WTC11 (cell line): ENCODE results near the gene ENAH. TPM values are rescaled to one million over a fixed set of nuclear protein-coding genes. Genes with fewer than 3 reads are reported as not detected.

Source experiments
- ATAC-seq: fragments of 200-7000 bp; cut with Tn5 transposase; 2 replicates; pipeline ENCODE4 v1.10.0; 2021; ENCODE audit warnings: mild to moderate bottlenecking, moderate library complexity
- CTCF ChIA-PET: fragments of 300-600 bp; sonication (Branson Sonifier 250); formaldehyde crosslinking; loops from one replicate; lab custom pipeline; 2021; ENCODE audit warnings: antibody characterized with exemption; lab: Charles Lee
- POLR2A ChIA-PET: fragments of 350-600 bp; sonication (Branson Sonifier 250); formaldehyde crosslinking; loops from one replicate; lab custom pipeline; 2021; ENCODE audit warnings: antibody characterized with exemption; lab: Charles Lee
- DNase-seq: peaks from one replicate; pipeline ENCODE4 v3.0.0; 2021; ENCODE audit warnings: low spot score
- H3K27ac Mint-ChIP-seq: 2 replicates; pipeline ENCODE4 v1.8.0; 2021; ENCODE audit warnings: mixed read lengths
- H3K27me3 Mint-ChIP-seq: 2 replicates; pipeline ENCODE4 v1.8.0; 2021; ENCODE audit warnings: low read depth, mild to moderate bottlenecking, moderate library complexity, mixed read lengths
- H3K36me3 Mint-ChIP-seq: 2 replicates; pipeline ENCODE4 v1.8.0; 2021; ENCODE audit warnings: mixed read lengths
- H3K4me1 Mint-ChIP-seq: 2 replicates; pipeline ENCODE4 v1.8.0; 2022; ENCODE audit warnings: mixed read lengths
- H3K4me3 Mint-ChIP-seq: 2 replicates; pipeline ENCODE4 v1.8.0; 2021; ENCODE audit warnings: mild to moderate bottlenecking, moderate library complexity, mixed read lengths
- H3K9me3 Mint-ChIP-seq: 2 replicates; pipeline ENCODE4 v1.8.0; 2021; ENCODE audit warnings: mixed read lengths
- AFF4 ChIP-seq: sonication (generic); formaldehyde crosslinking; IDR thresholded peaks from 2 replicates; pipeline ENCODE4 v1.8.1; 2023; ENCODE audit warnings: mild to moderate bottlenecking, missing genetic modification reagents, borderline replicate concordance
- E2F4 ChIP-seq: sonication (generic); formaldehyde crosslinking; IDR thresholded peaks from 2 replicates; pipeline ENCODE4 v1.8.1; 2022; ENCODE audit warnings: low read depth, mild to moderate bottlenecking, moderate library complexity, missing genetic modification reagents, borderline replicate concordance
- EMX1 ChIP-seq: fragments of 250-450 bp; sonication (Bioruptor Pico); IDR thresholded peaks from 2 replicates; pipeline ENCODE4 v1.8.0; 2021; ENCODE audit warnings: mild to moderate bottlenecking
- FOXJ3 ChIP-seq: sonication (generic); formaldehyde crosslinking; IDR thresholded peaks from 2 replicates; pipeline ENCODE4 v1.9.0; 2021; ENCODE audit warnings: missing genetic modification reagents, mild to moderate bottlenecking, borderline replicate concordance
- FOXK1 ChIP-seq: sonication (generic); formaldehyde crosslinking; IDR thresholded peaks from 2 replicates; pipeline ENCODE4 v1.8.0; 2022; ENCODE audit warnings: mild to moderate bottlenecking, moderate library complexity, missing genetic modification reagents
- HMGXB4 ChIP-seq: sonication (generic); formaldehyde crosslinking; IDR thresholded peaks from 2 replicates; pipeline ENCODE4 v1.8.1; 2023; ENCODE audit warnings: mild to moderate bottlenecking, moderate library complexity, missing genetic modification reagents
- JAZF1 ChIP-seq: fragments of 250-450 bp; sonication (Bioruptor Pico); IDR thresholded peaks from 2 replicates; pipeline ENCODE4 v1.9.0; 2021; ENCODE audit warnings: moderate library complexity, mild to moderate bottlenecking, inconsistent platforms
- MXD4 ChIP-seq: fragments of 250-450 bp; sonication (Bioruptor Pico); IDR thresholded peaks from 2 replicates; pipeline ENCODE4 v1.8.0; 2021; ENCODE audit warnings: mild to moderate bottlenecking, moderate library complexity, borderline replicate concordance
- PRDM15 ChIP-seq: sonication (generic); formaldehyde crosslinking; IDR thresholded peaks from 2 replicates; pipeline ENCODE4 v1.8.0; 2022; ENCODE audit warnings: missing genetic modification reagents
- PREB ChIP-seq: sonication (generic); formaldehyde crosslinking; IDR thresholded peaks from 2 replicates; pipeline ENCODE4 v1.8.1; 2022; ENCODE audit warnings: mild to moderate bottlenecking, missing genetic modification reagents, moderate library complexity, borderline replicate concordance
- PRRX2 ChIP-seq: fragments of 250-450 bp; sonication (Bioruptor Pico); IDR thresholded peaks from 2 replicates; pipeline ENCODE4 v1.8.0; 2021; ENCODE audit warnings: mild to moderate bottlenecking
- SMAD4 ChIP-seq: sonication (generic); formaldehyde crosslinking; IDR thresholded peaks from 2 replicates; pipeline ENCODE4 v1.8.0; 2022; ENCODE audit warnings: mild to moderate bottlenecking, missing genetic modification reagents
- TCF7 ChIP-seq: sonication (generic); formaldehyde crosslinking; IDR thresholded peaks from 2 replicates; pipeline ENCODE4 v1.8.0; 2022; ENCODE audit warnings: mild to moderate bottlenecking, low read depth, missing genetic modification reagents, moderate library complexity
- USF2 ChIP-seq: sonication (generic); formaldehyde crosslinking; IDR thresholded peaks from 2 replicates; pipeline ENCODE4 v1.8.1; 2023; ENCODE audit warnings: mild to moderate bottlenecking, missing genetic modification reagents, moderate library complexity
- ZNF232 ChIP-seq: sonication (generic); formaldehyde crosslinking; IDR thresholded peaks from 2 replicates; pipeline ENCODE4 v1.8.0; 2022; ENCODE audit warnings: mild to moderate bottlenecking, missing genetic modification reagents
- total RNA-seq: library from RNA; stranded (reverse); gene quantifications from 3 replicates; pipeline ENCODE4 v1.2.3, GENCODE V29; 2021
- TF ChIP-seq, protein P1 (sequence below): sonication (generic); formaldehyde crosslinking; IDR thresholded peaks from 2 replicates; pipeline ENCODE4 v1.8.1; 2023; ENCODE audit warnings: mild to moderate bottlenecking, missing genetic modification reagents
- TF ChIP-seq, protein P2 (sequence below): fragments of 250-450 bp; sonication (Bioruptor Pico); IDR thresholded peaks from 2 replicates; pipeline ENCODE4 v2.1.2; 2022; ENCODE audit warnings: mild to moderate bottlenecking, moderate library complexity

Gene ENAH
- total RNA-seq, 1 experiment from 2014 or later: 227 TPM

- TF ChIP-seq FOXJ3 (CRISPR knock-in tag) (no peak), USF2 (CRISPR knock-in tag) (no peak), PRRX2 (CRISPR knock-in tag) (no peak), ZNF232 (no peak), SMAD4 (CRISPR knock-in tag) (no peak)
- TF ChIP-seq, protein P1, sequence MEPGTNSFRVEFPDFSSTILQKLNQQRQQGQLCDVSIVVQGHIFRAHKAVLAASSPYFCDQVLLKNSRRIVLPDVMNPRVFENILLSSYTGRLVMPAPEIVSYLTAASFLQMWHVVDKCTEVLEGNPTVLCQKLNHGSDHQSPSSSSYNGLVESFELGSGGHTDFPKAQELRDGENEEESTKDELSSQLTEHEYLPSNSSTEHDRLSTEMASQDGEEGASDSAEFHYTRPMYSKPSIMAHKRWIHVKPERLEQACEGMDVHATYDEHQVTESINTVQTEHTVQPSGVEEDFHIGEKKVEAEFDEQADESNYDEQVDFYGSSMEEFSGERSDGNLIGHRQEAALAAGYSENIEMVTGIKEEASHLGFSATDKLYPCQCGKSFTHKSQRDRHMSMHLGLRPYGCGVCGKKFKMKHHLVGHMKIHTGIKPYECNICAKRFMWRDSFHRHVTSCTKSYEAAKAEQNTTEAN (CRISPR knock-in tag): no peak
Measured at GRCh38 chr1:225677350-225678124, 24.6 kb upstream of the ENAH start (continued).

GRCh38 chr1:225674381-225674780 is 21.5 kb upstream of the ENAH start:
- H3K4me3 Mint-ChIP-seq: no peak overlapping the region
- H3K27me3 Mint-ChIP-seq: peaks cover 25% of the 10 kb centered on the region
- H3K9me3 Mint-ChIP-seq: no peaks in the 10 kb centered on the region
- ATAC-seq (no peak), DNase-seq (no peak)
- CTCF ChIA-PET: no interaction called here
- H3K27ac Mint-ChIP-seq: no peak overlapping the region
- peaks cover 15% of the 10 kb centered on the region for H3K4me1 Mint-ChIP-seq
- no peaks in the 10 kb centered on the region for H3K36me3 Mint-ChIP-seq
- POLR2A ChIA-PET: no interaction called here
- TF ChIP-seq JAZF1 (CRISPR knock-in tag) (no peak), FOXK1 (no peak), E2F4 (CRISPR knock-in tag) (no peak), PRDM15 (CRISPR knock-in tag) (no peak), EMX1 (CRISPR knock-in tag) (no peak), AFF4 (no peak), PREB (CRISPR knock-in tag) (no peak), MXD4 (no peak), HMGXB4 (CRISPR knock-in tag) (no peak), TCF7 (CRISPR knock-in tag) (no peak)
- TF ChIP-seq, protein P1 (CRISPR knock-in tag): no peak
- TF ChIP-seq, protein P2, sequence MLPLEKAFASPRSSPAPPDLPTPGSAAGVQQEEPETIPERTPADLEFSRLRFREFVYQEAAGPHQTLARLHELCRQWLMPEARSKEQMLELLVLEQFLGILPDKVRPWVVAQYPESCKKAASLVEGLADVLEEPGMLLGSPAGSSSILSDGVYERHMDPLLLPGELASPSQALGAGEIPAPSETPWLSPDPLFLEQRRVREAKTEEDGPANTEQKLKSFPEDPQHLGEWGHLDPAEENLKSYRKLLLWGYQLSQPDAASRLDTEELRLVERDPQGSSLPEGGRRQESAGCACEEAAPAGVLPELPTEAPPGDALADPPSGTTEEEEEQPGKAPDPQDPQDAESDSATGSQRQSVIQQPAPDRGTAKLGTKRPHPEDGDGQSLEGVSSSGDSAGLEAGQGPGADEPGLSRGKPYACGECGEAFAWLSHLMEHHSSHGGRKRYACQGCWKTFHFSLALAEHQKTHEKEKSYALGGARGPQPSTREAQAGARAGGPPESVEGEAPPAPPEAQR (CRISPR knock-in tag): no peak
